AG04450 (cell line): Measurements from ENCODE around the gene NTS. TPM values are rescaled to one million over a fixed set of nuclear protein-coding genes. Genes with fewer than 3 reads are reported as not detected.

Experiments
- CTCF ChIA-PET: fragments of 300-600, 350-600 bp; formaldehyde crosslinking; extraction: SDS; loops from one replicate; lab custom pipeline; 2022; ENCODE audit warnings: antibody characterized with exemption, inconsistent platforms; lab: Charles Lee
- POLR2A ChIA-PET: fragments of 350-600 bp; formaldehyde crosslinking; extraction: SDS; loops from one replicate; lab custom pipeline; 2021; ENCODE audit warnings: antibody characterized with exemption, inconsistent platforms; lab: Yijun Ruan, JAX
- DNase-seq: peaks from one replicate; pipeline ENCODE4 v3.0.0-alpha.2; 2011; ENCODE audit warnings: low read depth, low spot score
- H3K27ac ChIP-seq: one replicate; pipeline ENCODE4 v1.5.1; 2012; ENCODE audit warnings: low read depth, low read length, control low read depth
- H3K27me3 ChIP-seq: one replicate; pipeline ENCODE4 v1.6.0; 2012; ENCODE audit warnings: low read length; ENCODE audit not compliant: control insufficient read depth, insufficient read depth
- H3K4me3 ChIP-seq: 2 replicates; pipeline ENCODE4 v1.5.1; 2011; ENCODE audit warnings: mild to moderate bottlenecking, low read depth, low read length, control low read depth
- H3K9me3 ChIP-seq: 2 replicates; pipeline ENCODE4 v1.5.1; 2012; ENCODE audit warnings: low read length; ENCODE audit not compliant: control insufficient read depth, insufficient read depth
- CTCF ChIP-seq: IDR thresholded peaks from 2 replicates; pipeline ENCODE4 v1.5.1; 2011; ENCODE audit warnings: low read depth, low read length, control low read depth, inconsistent platforms
- polyA plus RNA-seq: library from polyadenylated mRNA; depleted of rRNA; stranded (reverse); fragments of >200 nt; gene quantifications from 2 replicates; pipeline ENCODE4 v1.2.3, GENCODE V29; 2011

Gene NTS
- polyA plus RNA-seq, 1 experiment: 0.20 TPM

- no peak overlapping the region for H3K4me3 ChIP-seq
- ChIA-PET POLR2A (no interaction called here), CTCF (no interaction called here)
- H3K27me3 ChIP-seq: no peaks in the 10 kb centered on the region
- no peak overlapping the region for H3K27ac ChIP-seq
- no peak for DNase-seq
- TF ChIP-seq CTCF: no peak
- H3K9me3 ChIP-seq: no peaks in the 10 kb centered on the region; the same call in 1 of the 2 replicates
These were observed 30.3 kb upstream of the NTS start for GRCh38 chr12:85843606-85844310.

DNA sequence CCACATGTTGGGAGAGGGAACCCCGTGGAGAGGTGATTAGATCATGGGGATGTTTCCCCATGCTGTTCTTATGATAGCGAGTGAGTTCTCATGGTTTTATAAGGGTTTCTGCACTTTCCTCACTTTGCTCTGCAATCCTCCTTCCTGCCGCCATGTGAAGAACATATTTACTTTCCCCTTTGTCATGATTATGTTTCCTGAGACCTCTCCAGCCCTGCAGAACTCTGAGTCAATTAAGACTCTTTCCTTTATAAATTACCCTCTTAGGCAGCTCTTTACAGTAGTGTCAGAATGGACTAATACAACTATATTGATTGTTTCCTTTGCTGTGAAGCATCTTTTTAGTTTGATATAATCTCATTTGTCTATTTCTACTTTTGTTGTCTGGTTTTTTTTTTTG is 24.8 kb upstream of the NTS start:
- H3K27ac ChIP-seq: no peak overlapping the region
- CTCF ChIA-PET: interaction anchor here (0.6 to 1.0 kb wide), 3 partner anchors 8 to 373 kb away, joined by 3 to 7 read pairs (median 3); no protein-coding TSS in a partner anchor
- POLR2A ChIA-PET: no interaction called here
- no peak for TF ChIP-seq CTCF
- H3K27me3 ChIP-seq: no peaks in the 10 kb centered on the region
- H3K9me3 ChIP-seq: no peaks in the 10 kb centered on the region
- no peak for DNase-seq
- H3K4me3 ChIP-seq: no peak overlapping the region

DNA sequence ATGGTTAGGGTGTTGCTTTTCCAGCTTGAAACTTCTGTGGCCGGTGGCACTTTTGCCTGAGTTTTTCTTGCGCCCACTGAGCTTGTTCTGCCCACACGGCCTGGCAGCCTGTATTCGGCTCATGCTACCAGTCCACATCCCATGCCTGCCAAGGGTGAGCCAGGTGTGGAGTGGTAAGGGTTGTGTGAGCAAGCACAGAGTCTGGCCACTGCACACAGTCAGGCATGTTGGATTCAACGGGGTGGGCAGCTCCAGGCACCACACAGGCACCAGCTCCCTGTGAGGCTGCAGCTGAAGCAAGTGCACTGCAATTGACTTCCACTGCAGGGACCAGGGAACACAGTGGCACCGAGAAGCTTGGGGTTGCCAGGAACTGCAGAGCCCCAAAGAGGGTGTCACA is 18.8 kb upstream of the NTS start:
- POLR2A ChIA-PET: no interaction called here
- no peak overlapping the region for H3K4me3 ChIP-seq
- no peak for TF ChIP-seq CTCF

DNA sequence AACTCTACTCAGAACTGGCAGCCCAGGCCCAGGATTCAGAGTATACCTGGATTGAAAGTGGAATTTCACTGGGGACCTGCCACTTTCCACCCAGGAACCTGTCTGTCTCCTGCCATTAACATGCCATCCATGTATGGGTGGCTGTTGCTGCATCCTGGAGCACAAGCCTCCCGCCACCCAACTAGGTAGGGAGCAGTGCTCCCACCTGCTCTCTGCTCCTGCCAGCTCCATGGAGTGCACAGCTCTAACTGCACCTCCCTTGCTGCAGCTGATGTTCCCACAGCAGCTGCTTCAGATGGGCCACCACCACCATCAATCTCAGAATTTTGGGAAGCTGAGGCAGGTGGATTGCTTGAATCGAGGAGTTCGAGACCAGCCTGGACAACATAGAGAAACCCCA is 17.1 kb upstream of the NTS start:
- POLR2A ChIA-PET: no interaction called here
- TF ChIP-seq CTCF: no peak

More for the DNA sequence above, 18.8 kb upstream of the NTS start:
- no peaks in the 10 kb centered on the region; the same call in 1 of the 2 replicates for H3K9me3 ChIP-seq
- H3K27me3 ChIP-seq: no peaks in the 10 kb centered on the region
- CTCF ChIA-PET: interaction anchor here (0.6 to 2.7 kb wide), 4 partner anchors 12 to 387 kb away, joined by 3 to 27 read pairs (median 4); partner anchors contain the start of gene RASSF9
- DNase-seq: no peak
- no peak overlapping the region for H3K27ac ChIP-seq

DNA sequence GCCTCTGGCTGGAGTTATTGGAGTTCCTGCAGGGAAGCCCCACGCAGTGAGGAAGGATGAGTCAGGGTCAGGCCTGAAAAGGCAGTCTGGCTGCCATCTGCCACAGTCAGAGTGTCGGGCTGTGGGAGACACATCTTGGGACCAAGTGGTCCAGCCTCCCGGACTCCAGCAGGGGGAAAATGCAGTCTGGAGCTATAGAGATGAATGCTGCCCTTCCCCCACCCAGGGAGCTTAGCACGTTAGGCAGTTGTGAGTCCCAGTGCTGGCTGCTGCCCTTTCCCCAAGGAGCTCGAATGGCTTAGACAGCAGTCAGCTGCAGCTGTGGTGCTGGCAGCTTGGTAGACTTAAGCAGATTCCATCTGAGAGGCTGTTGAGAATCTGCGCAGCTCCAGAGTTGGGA is 8.2 kb upstream of the NTS start:
- CTCF ChIA-PET: interaction anchor here (0.6 to 5.2 kb wide), 11 partner anchors 7 to 399 kb away, joined by 3 to 116 read pairs (median 13); partner anchors contain the start of gene RASSF9

More for the DNA sequence above, 17.1 kb upstream of the NTS start:
- H3K27me3 ChIP-seq: no peaks in the 10 kb centered on the region
- no peak overlapping the region for H3K4me3 ChIP-seq
- H3K9me3 ChIP-seq: no peaks in the 10 kb centered on the region; the same call in 1 of the 2 replicates
- CTCF ChIA-PET: interaction anchor here (0.9 to 2.7 kb wide), 3 partner anchors 10 to 66 kb away, joined by 3 to 27 read pairs (median 3); no protein-coding TSS in a partner anchor
- no peak overlapping the region for H3K27ac ChIP-seq
- no peak for DNase-seq

More for the DNA sequence above, 8.2 kb upstream of the NTS start:
- Histone ChIP-seq H3K9me3 (no peaks in the 10 kb centered on the region), H3K4me3 (no peak overlapping the region), H3K27ac (no peak overlapping the region), H3K27me3 (no peaks in the 10 kb centered on the region)
- POLR2A ChIA-PET: no interaction called here
- no peak for TF ChIP-seq CTCF
- DNase-seq: no peak
